Measurements from ENCODE around the gene FGF11. TPM values are rescaled to one million over a fixed set of nuclear protein-coding genes. Genes with fewer than 3 reads are reported as not detected.

The FGF11 gene
- total and polyA plus RNA-seq, 9 donors = 0.10 to 5.1 (median 0.61) TPM

GRCh38 chr17:7415784-7416183 lies 23.5 kb upstream of the FGF11 start:
- H3K27ac ChIP-seq = no peak overlapping the region
- TF ChIP-seq CTCF (IDR thresholded peaks at IDR 0.05) = no peak
- no peak for TF ChIP-seq EP300 (IDR thresholded peaks at IDR 0.05)
- H3K4me3 ChIP-seq = no peak overlapping the region
- H3K4me1 ChIP-seq (ENCODE audit: insufficient read depth) = no peaks in the 10 kb centered on the region
- DNase-seq = no peak
- intact Hi-C loops (cut with DNase I) = no loop called here
- H3K27me3 ChIP-seq = no peaks in the 10 kb centered on the region
- no peaks in the 10 kb centered on the region for H3K9me3 ChIP-seq
- H3K36me3 ChIP-seq = no peaks in the 10 kb centered on the region
- 85 to 86% (median 85%) methylated on average over 21 to 23 of the region's 23 CpGs for WGBS, 3 donors

GRCh38 chr17:7416323-7416722 lies 23.0 kb upstream of the FGF11 start:
- Histone ChIP-seq H3K27me3 (no peaks in the 10 kb centered on the region), H3K36me3 (no peaks in the 10 kb centered on the region), H3K4me3 (no peak overlapping the region), H3K9me3 (no peaks in the 10 kb centered on the region), H3K4me1 (ENCODE audit: insufficient read depth) (no peaks in the 10 kb centered on the region), H3K27ac (no peak overlapping the region)
- intact Hi-C loops (cut with DNase I) = no loop called here
- TF ChIP-seq CTCF (IDR thresholded peaks at IDR 0.05) = no peak
- no peak for TF ChIP-seq POLR2A (IDR thresholded peaks at IDR 0.05)
- no peak for TF ChIP-seq EP300 (IDR thresholded peaks at IDR 0.05)
- no peak for DNase-seq
- 69 to 71% (median 71%) methylated on average over 6 of the region's 6 CpGs for WGBS, 3 donors

DNA sequence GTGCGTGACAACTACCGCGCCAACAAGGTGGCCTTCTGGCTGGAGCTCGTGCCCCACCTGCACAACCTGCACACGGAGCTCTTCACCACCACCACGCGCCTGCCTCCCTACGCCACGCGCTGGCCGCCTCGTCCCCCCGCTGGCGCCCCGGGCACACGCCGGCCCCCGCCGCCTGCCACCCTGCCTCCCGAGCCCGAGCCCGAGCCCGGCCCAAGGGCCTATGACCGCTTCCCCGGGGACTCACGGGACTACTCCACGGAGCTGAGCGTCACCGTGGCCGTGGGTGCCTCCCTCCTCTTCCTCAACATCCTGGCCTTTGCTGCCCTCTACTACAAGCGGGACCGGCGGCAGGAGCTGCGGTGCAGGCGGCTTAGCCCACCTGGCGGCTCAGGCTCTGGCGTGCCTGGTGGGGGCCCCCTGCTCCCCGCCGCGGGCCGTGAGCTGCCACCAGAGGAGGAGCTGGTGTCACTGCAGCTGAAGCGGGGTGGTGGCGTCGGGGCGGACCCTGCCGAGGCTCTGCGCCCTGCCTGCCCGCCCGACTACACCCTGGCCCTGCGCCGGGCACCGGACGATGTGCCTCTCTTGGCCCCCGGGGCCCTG lies 22.2 kb upstream of the FGF11 start:
- intact Hi-C loops (cut with DNase I) = no loop called here
- no peaks in the 10 kb centered on the region for H3K4me1 ChIP-seq (ENCODE audit: insufficient read depth)
- no peaks in the 10 kb centered on the region for H3K9me3 ChIP-seq
- no peak for DNase-seq
- H3K4me3 ChIP-seq = no peak overlapping the region
- 93 to 95% (median 94%) methylated on average over 48 to 54 of the region's 54 CpGs for whole genome bisulfite sequencing, 3 donors
- H3K27me3 ChIP-seq = no peaks in the 10 kb centered on the region
- H3K36me3 ChIP-seq = no peaks in the 10 kb centered on the region
- no peak for TF ChIP-seq EP300 (IDR thresholded peaks at IDR 0.05)
- no peak for TF ChIP-seq CTCF (IDR thresholded peaks at IDR 0.05)
- TF ChIP-seq POLR2A (IDR thresholded peaks at IDR 0.05) = no peak
- no peak overlapping the region for H3K27ac ChIP-seq

- no peaks in the 10 kb centered on the region for H3K4me1 ChIP-seq (ENCODE audit: insufficient read depth)
- H3K27ac ChIP-seq = no peak overlapping the region
- no peak overlapping the region for H3K4me3 ChIP-seq
- no peaks in the 10 kb centered on the region for H3K27me3 ChIP-seq
- H3K36me3 ChIP-seq = no peaks in the 10 kb centered on the region
- intact Hi-C loops (cut with DNase I) = no loop called here
- H3K9me3 ChIP-seq = no peaks in the 10 kb centered on the region
- TF ChIP-seq CTCF (IDR thresholded peaks at IDR 0.05) = no peak
- WGBS, 3 donors = 65 to 70% (median 65%) methylated on average over 18 of the region's 18 CpGs
- DNase-seq = no peak
These were observed 20.7 kb upstream of the FGF11 start for GRCh38 chr17:7418472-7419152.

Data from ovary (tissue), 9 donors.